ENCODE results near the gene GDF10.

Gene GDF10

DNA sequence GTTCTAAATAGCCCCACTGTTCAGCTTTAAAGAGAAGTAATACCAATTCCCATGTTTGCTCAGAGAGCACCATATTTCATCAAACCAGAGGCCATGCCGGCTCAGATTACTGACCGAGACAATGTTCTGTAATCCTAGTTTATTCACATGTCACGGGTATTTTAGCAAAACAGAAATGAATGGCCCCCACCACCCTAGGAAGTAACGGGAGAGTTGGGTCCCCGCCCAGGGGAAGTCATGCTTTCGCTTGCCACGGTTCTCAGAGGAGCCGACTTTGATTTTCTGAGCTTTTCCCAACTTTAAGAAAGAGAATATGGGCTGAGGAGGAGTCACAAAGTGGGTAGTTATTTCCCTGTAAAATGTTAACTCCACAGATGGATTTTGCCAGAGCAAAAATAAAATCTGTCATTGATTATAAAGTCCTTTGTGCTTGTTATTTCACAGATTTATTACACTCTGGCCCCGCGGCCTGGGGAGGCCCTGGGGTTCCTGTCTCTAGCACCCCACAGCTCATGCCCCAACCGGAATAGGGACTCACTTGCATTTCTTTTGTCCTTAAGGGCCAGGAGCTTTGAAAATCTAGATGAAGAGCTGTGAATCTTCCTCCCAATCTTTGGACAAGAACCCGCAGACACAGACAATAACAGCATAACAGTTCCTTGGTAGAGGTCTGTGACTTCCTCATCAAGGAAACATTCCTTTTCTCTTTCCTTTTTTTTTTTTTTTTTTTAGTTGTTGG lies 3.7 kb upstream of the GDF10 start:
- DNase-seq = no peak

- no peak for DNase-seq
Measured at GRCh38 chr10:47296941-47297340, 3.1 kb upstream of the GDF10 start.

GRCh38 chr10:47297866-47298540 lies 2.0 kb upstream of the GDF10 start:
- no peak for DNase-seq

- DNase-seq = no peak
Measured at GRCh38 chr10:47298715-47299114, 1.3 kb upstream of the GDF10 start.

- no peak for DNase-seq
Measured at GRCh38 chr10:47300429-47300931, 483 bp downstream of the GDF10 start.

GRCh38 chr10:47301833-47302232 lies 1.8 kb downstream of the GDF10 start:
- DNase-seq = no peak

GRCh38 chr10:47303105-47303504 lies 3.1 kb downstream of the GDF10 start:
- DNase-seq = no peak

DNA sequence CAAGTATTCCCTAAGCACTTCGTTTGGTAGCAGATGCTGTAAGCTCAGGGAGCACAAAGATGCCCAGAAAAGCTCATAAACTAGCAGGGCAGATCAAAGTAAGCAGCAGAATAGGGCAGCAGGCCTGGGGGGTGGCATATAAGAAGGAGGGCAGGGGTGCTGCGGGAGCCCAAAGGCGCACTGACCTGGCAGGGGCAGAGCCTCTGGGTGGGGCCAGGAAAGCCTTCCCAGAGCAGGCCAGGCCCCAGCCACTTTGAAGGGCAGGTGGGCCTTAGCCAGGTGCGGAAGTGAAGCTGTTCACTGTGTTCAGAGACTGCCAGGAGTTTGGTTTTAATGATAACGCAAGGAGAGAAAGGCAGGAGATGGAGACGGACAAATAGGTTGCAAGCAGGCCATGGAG lies 3.9 kb downstream of the GDF10 start:
- no peak for DNase-seq

- DNase-seq = no peak
Measured at GRCh38 chr10:47305566-47305965, 5.6 kb downstream of the GDF10 start.

- DNase-seq = no peak
Measured at GRCh38 chr10:47306387-47307210, 6.6 kb downstream of the GDF10 start.

- no peak for DNase-seq
Measured at GRCh38 chr10:47307381-47307780, 7.4 kb downstream of the GDF10 start.

- no peak for DNase-seq
Measured at GRCh38 chr10:47308775-47309174, 8.8 kb downstream of the GDF10 start.

- no peak for DNase-seq
Measured at GRCh38 chr10:47309408-47310089, 9.6 kb downstream of the GDF10 start.

GRCh38 chr10:47310090-47310505 lies 10.1 kb downstream of the GDF10 start:
- DNase-seq = no peak

- peak; percentile 87 for DNase-seq
Measured at GRCh38 chr10:47311193-47311931, 11.4 kb downstream of the GDF10 start.

DNA sequence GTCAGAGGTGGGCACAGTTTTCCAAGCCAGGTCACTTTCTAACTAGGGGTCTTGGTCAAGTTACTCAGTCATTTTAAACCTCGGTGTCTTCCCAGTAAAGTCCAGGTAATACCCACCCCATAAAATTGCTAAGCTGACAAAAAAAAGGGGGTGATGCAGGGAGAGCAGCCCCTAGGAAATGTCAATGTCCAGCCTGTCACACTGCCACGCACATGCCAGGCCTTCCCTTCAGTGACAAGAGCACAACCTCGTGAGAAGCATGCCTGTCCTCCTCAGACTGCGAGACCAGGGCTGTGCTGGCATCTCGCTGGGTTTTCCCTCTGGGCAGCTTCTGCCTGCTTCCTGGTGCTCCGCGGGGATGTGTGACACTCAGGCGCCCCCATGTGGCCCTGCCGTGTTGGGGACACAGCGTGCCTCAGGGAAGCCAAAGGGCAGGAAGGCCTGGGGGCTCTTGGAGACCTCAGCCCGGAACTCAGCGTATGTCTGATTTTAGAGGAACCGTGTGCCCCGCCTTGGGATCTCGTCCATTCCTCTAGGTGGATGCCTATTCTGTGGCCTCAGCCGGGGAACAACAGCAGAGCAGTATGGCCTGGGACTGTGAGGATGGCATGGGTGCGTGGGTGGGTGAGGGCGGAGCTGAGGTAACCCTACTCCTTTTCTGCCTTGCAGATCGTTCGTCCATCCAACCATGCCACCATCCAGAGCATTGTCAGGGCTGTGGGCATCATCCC lies 12.1 kb downstream of the GDF10 start:
- DNase-seq = peak; percentile 78

GRCh38 chr10:47312663-47312995 lies 12.6 kb downstream of the GDF10 start:
- no peak for DNase-seq

DNA sequence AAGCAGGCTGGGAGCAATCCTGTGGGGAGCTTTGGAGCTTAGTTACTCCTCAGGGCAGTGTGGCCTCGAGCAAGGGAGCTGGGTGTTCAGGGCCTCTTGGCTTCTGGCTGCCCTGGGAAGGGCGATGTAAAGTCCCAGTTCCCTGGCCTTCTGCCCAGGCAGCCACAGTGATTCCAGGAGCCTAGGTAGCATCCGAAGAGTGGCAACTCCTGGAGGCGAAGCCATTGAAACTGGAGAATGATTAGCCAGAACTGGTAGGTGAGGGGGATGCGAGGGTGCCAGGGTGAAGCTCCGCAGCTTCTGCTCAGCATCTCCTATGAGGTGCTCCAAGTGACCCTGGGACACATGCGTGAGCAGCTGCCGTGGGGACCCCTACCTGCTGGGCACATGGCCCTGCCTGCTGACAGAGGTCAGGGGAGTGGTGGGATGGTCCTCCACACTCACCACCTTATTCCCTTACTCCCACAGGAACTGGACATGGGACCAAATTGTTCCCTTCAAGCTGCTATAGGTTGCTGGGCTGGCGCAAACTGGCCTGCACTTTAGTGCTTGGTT lies 14.5 kb downstream of the GDF10 start:
- no peak for DNase-seq

DNA sequence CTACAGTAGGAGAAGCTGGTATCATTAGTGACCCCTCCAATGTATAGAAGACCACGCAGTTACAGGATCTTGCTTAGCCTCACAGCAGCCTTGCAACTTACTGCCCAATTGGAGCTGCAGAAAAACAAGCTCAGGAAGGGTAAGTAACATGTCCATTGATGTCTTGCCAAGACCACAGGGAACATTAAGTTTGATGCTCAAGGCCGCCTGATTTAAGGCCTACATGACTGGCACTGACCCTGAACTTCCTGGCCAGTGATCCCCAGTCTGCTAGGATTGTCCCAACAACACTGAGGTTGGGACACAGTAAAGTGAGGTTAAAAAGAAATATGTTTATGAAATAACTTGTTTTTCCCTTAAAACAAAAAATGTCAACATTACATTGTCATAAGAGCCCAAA lies 15.4 kb downstream of the GDF10 start:
- DNase-seq = no peak

GRCh38 chr10:47316131-47316530 lies 16.1 kb downstream of the GDF10 start:
- DNase-seq = no peak

DNA sequence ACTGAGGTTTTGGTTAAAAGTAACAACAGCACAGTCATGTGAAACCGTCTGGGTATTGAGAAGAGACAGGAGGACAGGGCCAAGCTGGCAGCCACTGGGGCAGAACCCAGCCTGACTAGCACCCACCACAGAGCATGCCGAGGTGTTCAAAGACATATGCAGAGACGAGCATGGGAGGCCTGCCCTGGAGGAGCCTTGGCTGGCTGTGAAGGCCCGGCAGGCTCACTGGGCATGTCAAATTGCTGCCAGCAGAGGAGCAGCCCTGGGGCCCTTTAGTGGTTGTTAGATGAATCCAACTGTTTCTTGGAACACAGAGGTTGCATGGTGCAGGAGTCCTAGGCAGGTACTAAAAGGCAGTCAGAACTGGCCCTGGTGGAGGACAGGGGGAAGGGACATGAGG lies 17.3 kb downstream of the GDF10 start:
- DNase-seq = no peak
